Measurements from ENCODE around the gene MYLK2. TPM values are rescaled to one million over a fixed set of nuclear protein-coding genes. Genes with fewer than 3 reads are reported as not detected.

The MYLK2 gene
- total and polyA plus RNA-seq, 2 of the 4 experiments (the other 2 are of a cell fraction): 0.18 to 0.27 TPM

DNA sequence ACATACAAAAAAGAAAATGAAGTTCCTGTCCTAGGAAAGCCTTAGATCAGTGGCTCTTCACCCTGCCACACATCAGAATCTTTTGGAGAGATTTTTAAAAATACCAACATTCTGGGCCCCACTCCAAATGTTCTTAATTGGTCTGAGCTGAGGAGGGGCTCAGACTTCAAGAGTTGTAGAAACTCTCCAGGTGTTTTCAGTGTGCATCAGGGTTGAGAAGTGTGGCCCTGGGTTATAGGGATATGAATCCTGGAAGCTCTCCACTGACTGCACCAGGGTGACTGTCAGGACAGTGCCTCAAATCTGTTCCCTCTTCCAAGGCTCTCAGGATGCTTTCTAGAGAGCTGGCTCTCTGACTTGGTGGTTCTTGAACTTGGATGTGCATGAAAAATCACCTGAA is 5.5 kb upstream of the MYLK2 start:
- H3K23ac ChIP-seq (ENCODE audit: low read depth, low read length): no peak overlapping the region
- in situ Hi-C loops (cut with MboI; ENCODE audit: low sequenced_read_pairs): no loop called here
- no peak overlapping the region for H3K4me2 ChIP-seq (ENCODE audit: low read depth, low read length)
- no peak overlapping the region for H2BK5ac ChIP-seq (ENCODE audit: low read depth, low read length, poor library complexity, severe bottlenecking)
- H4K20me1 ChIP-seq (ENCODE audit: insufficient read depth, low read length): 0 out of 2 replicates have a peak, but pooled peaks cover 4% of the 10 kb centered on the region
- no peak overlapping the region; the same call in 2 of the 3 replicates for H2BK15ac ChIP-seq (ENCODE audit: low read depth, low read length)
- H3K4me1 ChIP-seq (ENCODE audit: control insufficient read depth, insufficient read depth, low read length): peaks cover 25% of the 10 kb centered on the region
- ATAC-seq (ENCODE audit: low read depth): no peak
- no peaks in the 10 kb centered on the region for H3K27me3 ChIP-seq (ENCODE audit: control insufficient read depth, insufficient read depth, low read length)
- no peak overlapping the region for H2AFZ ChIP-seq (replicated peaks; ENCODE audit: low read length, poor library complexity)
- intact Hi-C loops (cut with micrococcal nuclease): no loop called here
- no peak overlapping the region for H3K4me3 ChIP-seq (ENCODE audit: insufficient read depth, low read depth, low read length)
- POLR2A ChIA-PET (ENCODE audit: unreplicated experiment): interaction anchor here (0.7 kb wide), 1 partner anchor 86 kb away, joined by 6 read pairs; no protein-coding TSS in a partner anchor
- H4K5ac ChIP-seq (ENCODE audit: low read depth, low read length): no peak overlapping the region
- H3K9ac ChIP-seq (ENCODE audit: low read depth, low read length): no peak overlapping the region
- peak overlapping the region; percentile 39; the same call in 1 of the 2 replicates for H3K4ac ChIP-seq (ENCODE audit: low read depth, low read length)
- peaks cover 21% of the 10 kb centered on the region for H3K9me1 ChIP-seq (ENCODE audit: insufficient read depth, low read length)
- H3K79me1 ChIP-seq (ENCODE audit: low read depth in 1 of 2, low read length in 2 of 2): peaks cover 3 to 18% of the 10 kb centered on the region in 2 experiments; a peak in 3 of 4 replicates
- peak overlapping the region; percentile 37 for H2AK9ac ChIP-seq (replicated peaks; ENCODE audit: low read depth, low read length, poor library complexity)
- H4K91ac ChIP-seq (ENCODE audit: insufficient read depth, low read depth, low read length): no peak overlapping the region; the same call in 1 of the 2 replicates
- no peak overlapping the region for H2BK20ac ChIP-seq (ENCODE audit: low read depth, low read length)
- no TSS peak for BruUV-seq (replicated peaks)
- no peak overlapping the region for H3K14ac ChIP-seq (replicated peaks; ENCODE audit: low read depth, low read length)
- no peak overlapping the region for H3K56ac ChIP-seq (ENCODE audit: extremely low read depth, insufficient read depth, low read length)
- H2BK120ac ChIP-seq (ENCODE audit: low read depth, low read length): peak overlapping the region; percentile 14; the same call in 1 of the 2 replicates
- H3K36me3 ChIP-seq (ENCODE audit: control insufficient read depth, insufficient read depth, low read length): no peaks in the 10 kb centered on the region
- peak overlapping the region in 1 of 2 experiments; percentile 28; a peak in 1 of 4 replicates for H4K8ac ChIP-seq (ENCODE audit: low read depth in 2 of 2, low read length in 2 of 2)
- no peaks in the 10 kb centered on the region for H3K9me3 ChIP-seq (ENCODE audit: control insufficient read depth, insufficient read depth, low read length)
- DNase-seq: no peak
- CTCF ChIA-PET: no interaction called here
- H3K18ac ChIP-seq (ENCODE audit: low read depth, low read length): no peak overlapping the region
- no peak overlapping the region for H3K27ac ChIP-seq (ENCODE audit: insufficient read depth, low read length)
- TF ChIP-seq POLR2A (IDR thresholded peaks at IDR 0.05; ENCODE audit: low read depth, low read length): no peak
- TF ChIP-seq, protein P1, sequence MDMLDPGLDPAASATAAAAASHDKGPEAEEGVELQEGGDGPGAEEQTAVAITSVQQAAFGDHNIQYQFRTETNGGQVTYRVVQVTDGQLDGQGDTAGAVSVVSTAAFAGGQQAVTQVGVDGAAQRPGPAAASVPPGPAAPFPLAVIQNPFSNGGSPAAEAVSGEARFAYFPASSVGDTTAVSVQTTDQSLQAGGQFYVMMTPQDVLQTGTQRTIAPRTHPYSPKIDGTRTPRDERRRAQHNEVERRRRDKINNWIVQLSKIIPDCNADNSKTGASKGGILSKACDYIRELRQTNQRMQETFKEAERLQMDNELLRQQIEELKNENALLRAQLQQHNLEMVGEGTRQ (IDR thresholded peaks at IDR 0.05; ENCODE audit: low read depth, low read length): no peak
- TF ChIP-seq, protein P2, sequence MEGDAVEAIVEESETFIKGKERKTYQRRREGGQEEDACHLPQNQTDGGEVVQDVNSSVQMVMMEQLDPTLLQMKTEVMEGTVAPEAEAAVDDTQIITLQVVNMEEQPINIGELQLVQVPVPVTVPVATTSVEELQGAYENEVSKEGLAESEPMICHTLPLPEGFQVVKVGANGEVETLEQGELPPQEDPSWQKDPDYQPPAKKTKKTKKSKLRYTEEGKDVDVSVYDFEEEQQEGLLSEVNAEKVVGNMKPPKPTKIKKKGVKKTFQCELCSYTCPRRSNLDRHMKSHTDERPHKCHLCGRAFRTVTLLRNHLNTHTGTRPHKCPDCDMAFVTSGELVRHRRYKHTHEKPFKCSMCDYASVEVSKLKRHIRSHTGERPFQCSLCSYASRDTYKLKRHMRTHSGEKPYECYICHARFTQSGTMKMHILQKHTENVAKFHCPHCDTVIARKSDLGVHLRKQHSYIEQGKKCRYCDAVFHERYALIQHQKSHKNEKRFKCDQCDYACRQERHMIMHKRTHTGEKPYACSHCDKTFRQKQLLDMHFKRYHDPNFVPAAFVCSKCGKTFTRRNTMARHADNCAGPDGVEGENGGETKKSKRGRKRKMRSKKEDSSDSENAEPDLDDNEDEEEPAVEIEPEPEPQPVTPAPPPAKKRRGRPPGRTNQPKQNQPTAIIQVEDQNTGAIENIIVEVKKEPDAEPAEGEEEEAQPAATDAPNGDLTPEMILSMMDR (conservative IDR thresholded peaks at IDR 0.05; ENCODE audit: low read depth, low read length): no peak
- no peak for TF ChIP-seq NFE2L2 (IDR thresholded peaks at IDR 0.05; ENCODE audit: low read depth, low read length)
- no peak for TF ChIP-seq MAZ (IDR thresholded peaks at IDR 0.05; ENCODE audit: borderline replicate concordance, low read depth, low read length)
- no peak for TF ChIP-seq CHD1 (IDR thresholded peaks at IDR 0.05; ENCODE audit: low read depth, low read length)
- TF ChIP-seq SMC3 (IDR thresholded peaks at IDR 0.05; ENCODE audit: low read depth, low read length): no peak
- no peak for TF ChIP-seq BHLHE40 (IDR thresholded peaks at IDR 0.05; ENCODE audit: low read depth, low read length)
- TF ChIP-seq, protein P3, sequence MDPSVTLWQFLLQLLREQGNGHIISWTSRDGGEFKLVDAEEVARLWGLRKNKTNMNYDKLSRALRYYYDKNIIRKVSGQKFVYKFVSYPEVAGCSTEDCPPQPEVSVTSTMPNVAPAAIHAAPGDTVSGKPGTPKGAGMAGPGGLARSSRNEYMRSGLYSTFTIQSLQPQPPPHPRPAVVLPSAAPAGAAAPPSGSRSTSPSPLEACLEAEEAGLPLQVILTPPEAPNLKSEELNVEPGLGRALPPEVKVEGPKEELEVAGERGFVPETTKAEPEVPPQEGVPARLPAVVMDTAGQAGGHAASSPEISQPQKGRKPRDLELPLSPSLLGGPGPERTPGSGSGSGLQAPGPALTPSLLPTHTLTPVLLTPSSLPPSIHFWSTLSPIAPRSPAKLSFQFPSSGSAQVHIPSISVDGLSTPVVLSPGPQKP (IDR thresholded peaks at IDR 0.05; ENCODE audit: borderline replicate concordance, low read depth, low read length): no peak
- no peak for TF ChIP-seq MXI1 (IDR thresholded peaks at IDR 0.05; ENCODE audit: borderline replicate concordance, low read depth, low read length)
- TF ChIP-seq RAD21 (IDR thresholded peaks at IDR 0.05; ENCODE audit: low read length): no peak
- no peak for TF ChIP-seq RFX5 (IDR thresholded peaks at IDR 0.05; ENCODE audit: low read depth, low read length)
- TF ChIP-seq MAFK (IDR thresholded peaks at IDR 0.05; ENCODE audit: low read depth, low read length): no peak
- no peak for TF ChIP-seq FOS (IDR thresholded peaks at IDR 0.05; ENCODE audit: low read depth, low read length)
- no peak for TF ChIP-seq RCOR1 (IDR thresholded peaks at IDR 0.05; ENCODE audit: insufficient replicate concordance, low read length)
- no peak for TF ChIP-seq CEBPB (IDR thresholded peaks at IDR 0.05; ENCODE audit: low read depth, low read length)
- H2AK5ac ChIP-seq (ENCODE audit: low read depth, low read length): no peak overlapping the region
- dilution Hi-C loops (cut with HindIII; ENCODE audit: low sequenced_read_pairs, unreplicated experiment): no loop called here

Measured in IMR-90 (cell line).